ENCODE results near the gene ELP5.

Gene ELP5

GRCh38 chr17:7308625-7309433 is 56.8 kb downstream of the ELP5 start:
- DNase-seq (ENCODE audit: extremely low read depth in 1 of 2, low read depth in 1 of 2) = peak; percentile 69 to 78

Measured in activated CD8-positive, alpha-beta memory T cell treated with anti-CD3 and anti-CD28 coated beads for 1 hour (primary cell).